Measurements from ENCODE around the gene ATP6V0B.

DNA sequence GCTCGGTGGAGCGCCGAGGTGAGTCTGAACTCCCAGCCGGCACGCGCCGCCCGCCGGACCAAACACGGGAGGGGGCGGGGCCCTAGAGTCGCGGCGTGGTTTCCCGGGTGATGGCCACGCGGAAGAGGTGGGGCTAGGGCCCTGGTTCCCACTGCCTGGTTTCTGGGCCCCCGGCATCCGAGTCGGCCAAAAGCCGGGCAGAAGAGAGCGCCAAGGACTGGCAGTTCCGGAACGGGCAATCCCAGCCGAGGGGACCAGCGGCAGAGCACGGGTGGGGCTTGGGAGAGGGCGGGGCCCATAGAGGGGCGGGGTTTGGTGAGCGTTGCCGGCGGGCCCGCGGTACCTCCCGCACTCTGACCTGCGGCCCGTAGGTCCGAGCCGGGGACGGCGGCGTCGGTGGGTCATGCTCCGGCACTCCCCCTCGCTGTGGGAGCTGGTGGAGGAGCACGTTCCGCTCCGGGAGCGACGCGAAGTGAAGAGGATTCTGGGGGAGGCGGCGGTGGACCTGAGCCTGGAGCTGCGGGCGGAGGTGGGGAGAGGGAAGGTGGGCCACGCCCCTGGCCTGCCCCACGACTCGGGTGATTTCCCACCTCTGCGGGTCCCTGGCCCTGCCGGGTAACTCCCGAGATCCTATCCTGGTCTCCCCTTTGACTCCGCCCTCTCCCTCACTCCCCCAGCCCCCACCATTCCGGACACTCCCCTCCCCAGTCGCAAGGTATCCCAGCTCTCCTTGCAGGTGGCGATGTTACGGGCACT is 16.9 kb downstream of the ATP6V0B start, which contains the start of gene CCDC24:
- no peak for TF ChIP-seq CTCF (conservative IDR thresholded peaks at IDR 0.05)
- no peak for TF ChIP-seq ZFX (IDR thresholded peaks at IDR 0.05)

Data from C4-2B (cell line).